ENCODE results near the gene CD81. TPM values are rescaled to one million over a fixed set of nuclear protein-coding genes. Genes with fewer than 3 reads are reported as not detected.

The CD81 gene
- total and polyA plus RNA-seq, 10 of the 15 experiments (the other 5 are each of a cell fraction or from before 2014, with no cell fraction given), result 2.0 to 145 (median 57.2) TPM

- no peaks in the 10 kb centered on the region for H3K27me3 ChIP-seq (replicated peaks in 1 of 2; ENCODE audit: control insufficient read depth in 2 of 2, insufficient read depth in 2 of 2, low read length in 1 of 2)
- no peak overlapping the region for H3K27ac ChIP-seq (ENCODE audit: control insufficient read depth, insufficient read depth)
- POLR2A ChIA-PET, result no interaction called here
- intact Hi-C loops (cut with micrococcal nuclease; ENCODE audit: unreplicated experiment) (loop anchor here (5.0 kb wide), 1 partner anchor 552 kb away; the partner anchor contains the start of gene LSP1), in situ Hi-C loops (cut with MboI) (no loop called here)
- peaks cover 10% of the 10 kb centered on the region for H3K4me1 ChIP-seq (ENCODE audit: control insufficient read depth, insufficient read depth, low read length)
- no peak overlapping the region for H3K4me3 ChIP-seq
- DNase-seq (ENCODE audit: low read depth, low spot score), result no peak
- no peak for TF ChIP-seq KDM1A (IDR thresholded peaks at IDR 0.05; ENCODE audit: borderline replicate concordance)
- no peak for TF ChIP-seq JUND (IDR thresholded peaks at IDR 0.05; ENCODE audit: low read depth, low read length)
- TF ChIP-seq HSF1 (IDR thresholded peaks at IDR 0.05; ENCODE audit: low read depth, low read length), result no peak
- peak; percentile 39; the same call in 1 of the 2 replicates for TF ChIP-seq POLR2A (IDR thresholded peaks at IDR 0.05; ENCODE audit: low read depth, low read length)
- no peak overlapping the region for H3K9ac ChIP-seq (ENCODE audit: control insufficient read depth, insufficient read depth, low read length)
- 75% methylated on average over 12 of the region's 12 CpGs for WGBS (ENCODE audit: insufficient coverage, insufficient replicate concordance, low lambda C conversion rate, missing lambda C conversion rate)
- SMC1A ChIA-PET (ENCODE audit: uncharacterized antibody, unreplicated experiment), result no interaction called here
- H3K9me3 ChIP-seq (replicated peaks; ENCODE audit: control insufficient read depth, insufficient read depth, low read length), result no peaks in the 10 kb centered on the region
- peaks cover 19% of the 10 kb centered on the region for H3K79me2 ChIP-seq (ENCODE audit: control insufficient read depth, insufficient read depth, low read length)
- no peak for ATAC-seq
- H4K20me1 ChIP-seq (ENCODE audit: control insufficient read depth, insufficient read depth), result no peaks in the 10 kb centered on the region
- BruUV-seq (replicated peaks), result no TSS peak
- H3K4me2 ChIP-seq (ENCODE audit: control insufficient read depth, insufficient read depth), result no peak overlapping the region
- RAD21 ChIA-PET (ENCODE audit: unreplicated experiment), result no interaction called here
- FAIRE-seq, result no peak
- no peak overlapping the region for H2AFZ ChIP-seq (ENCODE audit: control insufficient read depth, low read depth, low read length)
- CTCF ChIA-PET, result interaction anchor here (1.3 kb wide), 1 partner anchor 100 kb away, joined by 5 read pairs; no protein-coding TSS in a partner anchor
- H3K36me3 ChIP-seq (ENCODE audit: control insufficient read depth in 2 of 2, insufficient read depth in 2 of 2, low read length in 1 of 2), result peaks cover 2 to 5% of the 10 kb centered on the region in 2 experiments; a peak in 3 of 4 replicates
Observed at GRCh38 chr11:2404735-2405196, 27.7 kb downstream of the CD81 start.

GRCh38 chr11:2406451-2406850 lies 29.3 kb downstream of the CD81 start:
- Histone ChIP-seq H3K9ac (ENCODE audit: control insufficient read depth, insufficient read depth, low read length) (no peak overlapping the region), H3K4me1 (ENCODE audit: control insufficient read depth, insufficient read depth, low read length) (peaks cover 9% of the 10 kb centered on the region), H3K4me3 (no peak overlapping the region), H4K20me1 (ENCODE audit: control insufficient read depth, insufficient read depth) (no peaks in the 10 kb centered on the region), H3K36me3 (ENCODE audit: control insufficient read depth in 2 of 2, insufficient read depth in 2 of 2, low read length in 1 of 2) (peaks cover 2 to 5% of the 10 kb centered on the region in 2 experiments; a peak in 3 of 4 replicates), H3K4me2 (ENCODE audit: control insufficient read depth, insufficient read depth) (no peak overlapping the region), H3K79me2 (ENCODE audit: control insufficient read depth, insufficient read depth, low read length) (peaks cover 9% of the 10 kb centered on the region), H3K27me3 (replicated peaks in 1 of 2; ENCODE audit: control insufficient read depth in 2 of 2, insufficient read depth in 2 of 2, low read length in 1 of 2) (no peaks in the 10 kb centered on the region), H3K9me3 (replicated peaks; ENCODE audit: control insufficient read depth, insufficient read depth, low read length) (no peaks in the 10 kb centered on the region), H3K27ac (ENCODE audit: control insufficient read depth, insufficient read depth) (no peak overlapping the region), H2AFZ (ENCODE audit: control insufficient read depth, low read depth, low read length) (no peak overlapping the region)
- no peak for ATAC-seq
- SMC1A ChIA-PET (ENCODE audit: uncharacterized antibody, unreplicated experiment), result no interaction called here
- WGBS (ENCODE audit: insufficient coverage, insufficient replicate concordance, low lambda C conversion rate, missing lambda C conversion rate), result 30% methylated on average over 8 of the region's 14 CpGs
- BruUV-seq (replicated peaks), result no TSS peak
- POLR2A ChIA-PET, result no interaction called here
- no peak for DNase-seq (ENCODE audit: low read depth, low spot score)
- RAD21 ChIA-PET (ENCODE audit: unreplicated experiment), result no interaction called here
- no peak for FAIRE-seq
- intact Hi-C loops (cut with micrococcal nuclease; ENCODE audit: unreplicated experiment), result no loop called here
- TF ChIP-seq NFIC (IDR thresholded peaks at IDR 0.05; ENCODE audit: low read depth, low read length) (no peak), POLR2AphosphoS5 (IDR thresholded peaks at IDR 0.05; ENCODE audit: low read length) (no peak)
- CTCF ChIA-PET, result no interaction called here
- in situ Hi-C loops (cut with MboI), result no loop called here

Measured in GM12878 (cell line).